Activated T-helper 1 cell treated with anti-CD3 and anti-CD28 coated beads, Interleukin-12 subunit alpha, Interleukin-12 subunit beta, Interleukin-2, Interleukin-4 antibody, amounts not matched to agents 30 ng/mL and 10 ng/mL and 1 ng/mL, durations not matched to agents 14 hours and 24 hours and 36 hours (primary cell): ENCODE data around the gene INSIG1. TPM values are rescaled to one million over a fixed set of nuclear protein-coding genes. Genes with fewer than 3 reads are reported as not detected.

Source experiments
- DNase-seq: peaks from one replicate; pipeline ENCODE4 v3.0.0; 2021; ENCODE audit warnings: low spot score
- H3K27ac Mint-ChIP-seq: one replicate; pipeline ENCODE4 v1.8.0; 2021; ENCODE audit warnings: mild to moderate bottlenecking, mixed read lengths
- H3K27me3 Mint-ChIP-seq: one replicate; pipeline ENCODE4 v1.8.0; 2022; ENCODE audit warnings: mild to moderate bottlenecking, moderate library complexity, mixed read lengths; ENCODE audit not compliant: insufficient read depth
- H3K36me3 Mint-ChIP-seq: one replicate; pipeline ENCODE4 v1.8.0; 2021; ENCODE audit warnings: low read depth, mixed read lengths
- H3K4me1 Mint-ChIP-seq: one replicate; pipeline ENCODE4 v1.8.0; 2021; ENCODE audit warnings: low read depth, mixed read lengths
- H3K4me3 Mint-ChIP-seq: one replicate; pipeline ENCODE4 v1.8.0; 2021; ENCODE audit warnings: mild to moderate bottlenecking, moderate library complexity, mixed read lengths
- H3K9me3 Mint-ChIP-seq: one replicate; pipeline ENCODE4 v1.8.0; 2021; ENCODE audit warnings: mixed read lengths
- intact Hi-C: fragments of 100-400 bp; cut with micrococcal nuclease; formaldehyde crosslinking; loops from one replicate; pipeline ENCODE4 v1.15.1; 2024
- total RNA-seq: library from RNA; stranded (reverse); gene quantifications from 2 replicates; pipeline ENCODE4 v1.2.3, GENCODE V29; 2022

INSIG1 gene
- total RNA-seq, 1 donor from 2014 or later, result 89.9 TPM

DNA sequence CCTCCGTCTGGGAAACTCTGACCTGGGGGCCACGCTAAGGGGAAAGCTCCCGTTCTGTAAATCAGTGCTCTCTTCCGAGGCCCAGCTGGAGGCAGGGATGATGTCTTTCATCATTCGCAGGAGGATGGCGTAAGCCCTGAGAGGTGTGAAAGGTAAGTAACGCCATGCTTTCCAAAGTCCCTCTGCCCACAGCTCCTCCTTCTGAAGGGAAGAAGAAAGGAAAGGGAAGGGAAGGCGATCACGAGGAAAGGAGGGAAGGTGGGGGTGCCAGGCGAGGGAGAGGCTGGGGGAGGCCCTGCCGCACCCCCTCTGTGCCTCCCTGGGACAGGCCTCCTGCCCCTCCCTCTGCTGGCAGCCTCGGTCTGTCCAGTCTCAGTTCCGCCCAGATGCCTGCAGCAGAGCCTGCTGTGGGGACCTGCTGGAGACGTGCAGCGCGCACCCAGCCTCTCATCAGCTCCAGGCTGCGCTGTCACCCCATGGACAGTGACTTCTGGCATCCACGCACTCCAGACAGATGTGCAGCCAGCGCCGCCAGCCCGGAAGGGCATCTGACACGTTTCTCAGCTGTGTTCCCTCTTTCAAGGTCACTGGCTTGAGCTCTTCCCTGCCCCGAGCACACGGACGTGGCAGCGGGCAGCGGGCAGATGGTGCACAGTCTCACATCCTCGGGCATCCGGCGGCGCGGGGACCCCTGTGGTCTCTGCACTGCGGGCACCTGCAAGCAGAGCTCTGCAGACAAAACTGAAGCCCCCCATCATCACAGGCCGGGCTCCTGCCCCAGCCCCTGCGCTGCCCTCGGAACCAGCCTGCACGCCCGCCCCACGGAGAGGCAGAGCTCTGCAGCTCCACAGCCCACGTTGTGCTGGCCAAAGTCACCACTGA, 60.6 kb downstream of the INSIG1 start:
- Mint-ChIP-seq H3K4me1 (no peaks in the 10 kb centered on the region), H3K9me3 (no peaks in the 10 kb centered on the region), H3K4me3 (no peak overlapping the region), H3K27ac (no peak overlapping the region), H3K27me3 (peaks cover under 1% of the 10 kb centered on the region), H3K36me3 (no peaks in the 10 kb centered on the region)
- DNase-seq, result no peak
- intact Hi-C loops, result no loop called here

DNA sequence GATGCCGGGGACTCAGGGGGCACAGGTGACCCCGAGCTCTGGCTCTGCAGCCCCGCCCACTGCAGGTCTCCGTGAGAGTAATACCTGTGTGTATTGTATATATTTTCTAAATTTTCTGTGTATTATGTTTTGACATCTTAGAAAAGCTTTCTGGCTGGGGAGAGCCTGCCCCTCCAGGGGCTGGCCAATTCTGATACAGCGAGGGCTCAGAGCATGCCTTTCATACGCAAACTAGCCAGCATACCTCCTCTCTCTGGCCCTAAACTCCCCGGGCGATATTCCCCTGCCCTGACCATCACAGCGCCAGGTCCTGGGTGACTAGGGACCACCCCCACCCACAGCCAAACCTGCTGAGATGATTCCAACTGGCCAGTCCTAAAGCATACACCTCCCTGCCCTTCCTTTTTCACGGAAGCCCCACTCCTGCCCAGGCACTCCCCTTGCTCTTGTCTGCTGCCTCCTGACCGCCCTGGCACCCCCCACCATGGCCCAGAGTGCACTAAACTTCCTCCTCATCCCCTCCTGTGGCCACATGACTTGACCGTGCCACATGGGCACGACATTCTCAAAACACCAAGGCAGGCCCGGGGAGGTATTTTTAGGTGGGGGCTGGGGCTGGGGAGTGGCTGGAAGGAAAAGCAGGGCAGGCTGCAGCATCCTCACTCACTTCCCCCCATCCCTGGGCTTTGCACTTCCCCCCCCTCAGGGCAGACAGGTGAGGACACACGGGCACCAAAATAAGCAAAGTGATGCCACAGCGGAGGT, 61.5 kb downstream of the INSIG1 start:
- intact Hi-C loops, result no loop called here
- no peaks in the 10 kb centered on the region for H3K36me3 Mint-ChIP-seq
- DNase-seq, result no peak

More for the DNA sequence above, 61.5 kb downstream of the INSIG1 start:
- Mint-ChIP-seq H3K9me3 (no peaks in the 10 kb centered on the region), H3K27me3 (peaks cover 7% of the 10 kb centered on the region), H3K4me3 (no peak overlapping the region), H3K4me1 (no peaks in the 10 kb centered on the region), H3K27ac (no peak overlapping the region)

Other genes starting within 250 kb of the INSIG1 start
- not detected in 2 replicates for gene HTR5A, start 227.6 kb upstream of the INSIG1 start, total RNA-seq
- gene EN2, start 160.3 kb downstream of the INSIG1 start, total RNA-seq, result not detected in 2 replicates
- not detected in 2 replicates for gene CNPY1, start 248.7 kb downstream of the INSIG1 start, total RNA-seq